HG03045 (cell line): ENCODE data around the gene RASGEF1C.
"Not testable (repeated sequence)": the region's sequence is repeated elsewhere in the genome, so short reads cannot be mapped to it uniquely, and the experiment has no call there.

Experiments used
- ATAC-seq: cut with Tn5 transposase; IDR thresholded peaks from one replicate; pipeline ENCODE4 v1.9.1; 2021; ENCODE audit warnings: mild to moderate bottlenecking, moderate library complexity; ENCODE audit not compliant: unreplicated experiment

The RASGEF1C gene

GRCh38 chr5:180104168-180104530 is 104.9 kb downstream of the RASGEF1C start:
- ATAC-seq, result no peak

DNA sequence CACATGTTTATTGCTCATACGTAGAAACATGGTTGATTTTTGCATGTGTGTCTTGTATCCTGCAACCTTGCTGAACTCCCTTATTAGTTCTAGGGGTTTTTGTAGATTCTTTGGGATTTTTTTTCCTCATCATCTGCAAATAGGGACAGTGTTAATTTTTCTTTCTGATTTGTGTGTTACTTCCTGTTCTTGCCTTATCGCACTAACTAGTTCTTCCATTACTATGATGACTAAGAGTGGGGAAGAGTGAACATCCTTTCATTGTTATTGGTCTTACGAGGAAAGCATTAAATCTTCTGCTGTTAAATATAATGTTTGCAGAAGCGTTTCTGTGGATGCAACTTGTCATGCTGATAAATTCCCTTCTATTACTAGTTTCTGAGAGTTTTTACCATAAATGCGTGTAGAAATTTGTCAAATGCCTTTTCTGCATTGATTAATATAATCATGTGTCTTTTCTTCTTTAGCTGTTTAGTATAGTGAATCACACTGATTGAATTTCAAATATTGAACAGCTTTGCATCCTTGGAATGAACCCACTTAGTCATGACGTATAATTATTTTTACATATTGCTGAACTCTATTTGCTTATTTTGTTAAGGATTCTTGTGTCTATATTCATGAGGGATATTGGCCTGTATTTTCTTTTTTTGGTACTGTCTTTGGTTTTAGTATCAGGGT is 105.4 kb downstream of the RASGEF1C start:
- no peak for ATAC-seq

- ATAC-seq, result no peak
Observed at GRCh38 chr5:180102636-180103035, 106.4 kb downstream of the RASGEF1C start.

GRCh38 chr5:180101451-180102105 is 107.4 kb downstream of the RASGEF1C start:
- ATAC-seq, result no peak

GRCh38 chr5:180100621-180101450 is 108.2 kb downstream of the RASGEF1C start:
- no peak for ATAC-seq

DNA sequence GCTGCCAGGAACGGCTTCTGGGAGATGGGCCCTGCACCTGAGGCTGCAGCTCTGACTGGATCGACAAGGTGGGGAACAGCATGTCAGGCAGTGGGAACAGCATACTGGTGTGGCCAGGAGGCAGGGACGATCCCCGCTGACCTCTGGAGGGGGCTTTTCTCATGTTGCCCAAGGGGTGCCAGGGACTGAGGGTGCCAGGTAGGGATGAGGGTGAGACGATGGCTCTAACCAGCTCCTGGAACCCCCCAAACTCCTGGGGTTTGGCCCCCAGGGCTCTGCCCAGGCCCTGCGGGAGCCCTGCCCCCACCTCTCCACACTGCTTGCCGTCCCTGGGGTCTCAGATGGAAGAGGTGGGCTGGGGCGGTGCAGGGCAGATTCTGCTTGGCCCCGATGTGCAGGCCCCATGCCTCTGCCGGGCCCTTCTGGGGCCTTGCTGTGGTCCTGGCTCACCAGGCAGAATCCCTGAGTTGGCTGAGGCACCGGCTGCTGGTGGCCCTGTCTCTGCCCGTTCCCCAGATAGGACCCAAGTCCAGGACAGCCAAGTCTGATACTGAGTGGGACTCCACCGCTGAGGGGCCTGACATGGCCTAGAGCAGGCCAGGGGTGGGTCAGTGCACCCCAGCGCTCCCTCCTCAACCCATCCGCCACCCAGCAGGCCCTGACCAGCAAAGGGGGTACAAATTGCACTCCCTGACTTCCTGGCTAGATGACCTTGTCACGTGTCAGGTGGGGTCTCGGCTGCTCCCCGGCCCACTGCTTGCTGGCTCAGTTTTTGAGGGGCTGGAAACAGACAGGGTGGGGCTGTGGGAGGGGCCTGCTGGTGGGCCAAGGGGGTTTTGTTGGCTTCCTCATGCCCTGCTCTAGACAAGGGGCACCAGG is 109.0 kb downstream of the RASGEF1C start:
- no peak for ATAC-seq

DNA sequence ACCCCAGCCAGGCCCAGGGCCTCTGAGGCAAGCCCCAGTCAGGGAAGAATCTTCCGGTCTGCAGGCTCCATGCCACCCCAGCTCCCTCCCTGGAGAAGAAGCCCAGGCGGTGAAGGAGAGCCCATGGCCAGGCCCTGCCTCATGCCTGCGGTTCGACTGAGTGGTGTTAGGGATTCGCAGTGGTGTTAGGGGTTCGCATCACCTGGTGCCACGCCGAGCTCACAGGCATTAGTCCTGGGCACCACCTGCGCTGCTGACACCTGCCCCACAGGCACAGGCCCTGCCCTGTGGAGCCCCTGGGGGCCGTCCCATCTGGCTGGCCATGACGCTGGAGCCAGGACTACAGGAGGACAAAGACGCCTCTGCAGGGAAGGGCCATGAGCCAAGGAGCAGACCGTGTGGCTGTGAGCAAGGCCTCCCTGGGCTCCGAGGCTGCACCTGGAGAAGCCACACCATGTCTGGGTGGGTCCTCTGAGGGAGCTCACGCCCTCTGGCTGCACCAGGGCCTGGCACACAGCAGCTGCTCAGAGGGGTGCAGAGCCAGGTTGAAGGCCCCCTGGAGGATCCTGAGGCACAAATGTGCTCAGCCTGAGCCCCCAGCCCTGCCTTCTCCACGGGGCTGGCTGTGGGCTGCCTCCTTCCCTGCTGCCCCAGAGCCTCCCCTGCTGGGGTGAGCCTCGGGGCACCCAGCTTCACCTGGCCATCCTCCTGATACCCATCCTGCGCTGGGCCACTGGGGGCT is 109.8 kb downstream of the RASGEF1C start:
- ATAC-seq, result no peak

DNA sequence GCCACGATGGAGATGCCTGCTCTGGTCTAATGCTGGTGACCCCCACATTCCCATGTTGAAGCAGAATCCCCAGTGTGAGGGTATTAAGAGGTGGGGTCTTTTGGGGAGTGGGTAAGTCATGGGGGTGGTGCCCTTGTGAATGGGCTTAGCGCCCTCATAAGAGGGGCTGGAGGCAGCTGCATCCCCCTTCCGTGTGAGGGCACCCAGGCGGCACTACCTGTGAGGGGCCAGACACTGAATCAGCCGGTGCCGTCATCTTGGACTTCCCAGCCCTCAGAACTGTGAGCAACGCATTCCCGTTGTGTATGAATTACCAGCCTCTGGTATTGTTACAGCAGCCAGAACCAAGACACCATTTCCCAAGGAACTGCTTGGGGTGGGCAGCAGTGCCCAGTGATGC is 110.5 kb downstream of the RASGEF1C start:
- no peak for ATAC-seq

- ATAC-seq, result no peak
Observed at GRCh38 chr5:180097926-180098325, 111.1 kb downstream of the RASGEF1C start.

DNA sequence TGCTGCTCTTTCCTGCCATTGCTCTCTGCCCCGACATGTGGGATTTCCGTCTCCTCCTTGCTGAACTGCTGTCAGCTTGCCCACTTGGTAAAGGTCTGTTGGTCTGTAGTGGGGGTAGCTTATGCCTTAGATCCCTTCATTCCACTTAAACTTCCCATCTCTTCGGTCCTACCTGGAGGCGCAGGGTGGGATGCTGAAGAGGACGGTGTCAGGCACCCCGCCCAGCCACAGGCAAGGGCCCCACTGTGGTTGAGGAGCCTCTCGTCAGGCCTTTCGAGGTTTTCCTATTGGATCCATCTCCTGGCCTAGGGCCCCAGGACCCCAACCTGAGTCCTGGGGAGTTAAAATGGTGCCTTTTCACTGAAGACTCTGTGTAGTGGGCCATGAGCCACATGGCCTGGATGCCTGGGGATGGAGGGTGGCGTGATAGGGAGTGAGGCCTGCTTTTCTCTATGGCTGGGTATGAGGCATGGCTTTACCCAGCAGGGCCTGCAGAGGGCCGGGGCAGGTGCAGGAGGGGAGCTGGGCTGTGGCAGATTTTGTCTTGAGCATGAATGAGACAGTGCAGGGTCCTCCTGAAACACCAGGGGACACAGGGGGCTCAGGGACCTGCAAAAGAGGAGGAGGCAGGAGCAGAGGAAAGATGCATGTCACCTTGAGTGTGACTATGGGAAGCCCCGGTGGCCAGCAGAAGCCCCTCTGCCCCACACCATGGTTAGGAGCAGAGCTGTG is 111.7 kb downstream of the RASGEF1C start:
- ATAC-seq, result no peak

GRCh38 chr5:180096616-180097015 is 112.4 kb downstream of the RASGEF1C start:
- no peak for ATAC-seq

- ATAC-seq, result no peak
Observed at GRCh38 chr5:180095545-180095944, 113.5 kb downstream of the RASGEF1C start.

GRCh38 chr5:180093651-180094382 is 115.2 kb downstream of the RASGEF1C start:
- no peak for ATAC-seq

GRCh38 chr5:180093241-180093640 is 115.8 kb downstream of the RASGEF1C start:
- no peak for ATAC-seq

DNA sequence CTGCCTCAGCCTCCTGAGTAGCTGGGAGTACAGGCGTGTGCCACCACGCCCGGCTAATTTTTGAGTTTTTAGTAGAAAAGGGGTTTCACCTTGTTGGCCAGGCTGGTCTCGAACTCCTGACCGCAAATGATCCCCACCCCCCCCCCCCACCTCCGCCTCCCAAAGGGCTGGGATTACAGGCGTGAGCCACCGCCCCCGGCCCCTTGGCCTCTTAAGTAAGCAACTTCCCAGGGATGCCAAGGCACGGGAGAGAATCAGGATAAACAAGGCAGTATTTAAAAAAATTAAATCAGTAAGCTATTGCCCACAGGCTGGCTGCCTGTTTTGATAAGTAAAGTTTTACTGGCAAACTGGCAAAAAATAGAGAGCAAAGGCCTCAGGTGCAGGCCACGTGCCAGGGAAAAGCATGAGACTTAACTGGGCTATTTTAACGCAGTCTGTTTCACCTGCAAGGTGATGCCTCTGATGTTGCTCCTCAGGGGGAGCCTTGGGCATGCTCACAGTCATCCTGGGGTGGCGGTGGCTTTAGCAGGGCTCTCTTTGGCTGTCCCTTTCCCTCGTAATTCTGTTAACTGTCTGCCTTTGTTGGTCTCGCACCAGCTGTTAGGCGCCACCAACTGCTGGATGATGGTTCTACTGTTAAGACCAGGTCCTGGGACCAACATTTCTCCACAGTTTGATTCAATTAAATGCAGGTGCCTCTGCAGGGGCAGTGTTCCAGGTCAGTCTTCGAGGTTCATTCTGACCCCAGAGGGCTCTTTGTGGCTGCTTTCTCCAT is 118.1 kb downstream of the RASGEF1C start:
- no peak for ATAC-seq

GRCh38 chr5:180090098-180090768 is 118.8 kb downstream of the RASGEF1C start:
- ATAC-seq, result no peak

- ATAC-seq, result not testable (repeated sequence)
Observed at GRCh38 chr5:180089628-180090027, 119.4 kb downstream of the RASGEF1C start.

DNA sequence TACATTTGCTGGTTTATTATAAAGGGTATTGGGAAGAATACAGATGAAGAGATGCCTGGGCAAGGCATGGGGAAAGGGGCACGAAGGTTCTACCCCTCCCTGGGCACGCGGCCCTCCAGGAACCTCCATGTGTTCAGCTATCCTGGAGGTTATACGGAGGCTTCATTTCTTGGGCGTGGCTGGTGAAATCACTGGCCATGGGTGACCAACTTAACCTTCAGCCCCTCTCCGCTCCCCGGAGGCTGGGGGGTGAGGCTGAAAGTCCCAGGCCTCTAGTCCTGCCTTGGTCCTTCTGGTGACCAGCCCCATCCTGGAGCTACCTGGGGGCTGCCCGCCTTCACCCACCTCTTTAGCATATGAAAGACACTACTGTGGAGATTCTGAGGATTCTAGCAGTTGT is 120.5 kb downstream of the RASGEF1C start:
- no peak for ATAC-seq
